ENCODE measurements around the gene HS1BP3. TPM values are rescaled to one million over a fixed set of nuclear protein-coding genes. Genes with fewer than 3 reads are reported as not detected.

Gene HS1BP3
- total RNA-seq, 4 donors from 2014 or later = 16.6 to 26.9 (median 19.4) TPM

- H3K9me3 ChIP-seq = no peaks in the 10 kb centered on the region
- intact Hi-C loops (cut with DNase I; ENCODE audit: low total_unique reads) = loop anchor here (1.0 to 5.0 kb wide), 3 partner anchors 40 to 172 kb away; partner anchors contain the start of gene RHOB
Observed at GRCh38 chr2:20618886-20619521, 31.9 kb downstream of the HS1BP3 start.

DNA sequence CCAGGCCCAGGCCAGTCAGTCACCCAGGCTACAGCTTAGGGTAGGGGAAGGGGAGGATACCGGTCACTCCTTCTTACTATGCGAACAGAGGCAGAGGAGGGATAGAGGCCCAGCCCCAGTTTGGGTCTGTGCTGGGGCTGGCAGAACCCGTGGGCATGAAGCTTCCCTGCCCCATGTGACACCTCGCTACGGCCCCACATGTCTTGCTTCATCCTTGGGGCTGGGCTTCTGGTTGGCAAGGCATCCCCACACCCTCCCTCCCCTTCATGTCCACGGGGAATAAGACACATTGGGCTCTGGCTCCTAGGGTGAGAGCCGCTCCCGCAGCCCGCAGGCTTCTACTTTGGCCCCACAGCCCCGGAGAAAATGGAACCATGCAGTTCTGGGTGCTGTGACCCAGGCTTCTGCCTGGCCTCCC is 32.4 kb downstream of the HS1BP3 start:
- in situ Hi-C loops (cut with MboI; ENCODE audit: low sequenced_read_pairs in 4 of 4) = loop anchor here in 2 of 4 donors (10.0 kb wide), 1 partner anchor 74 kb away; no protein-coding TSS in a partner anchor
- peak overlapping the region; percentile 87 to 95 (median 94) for H3K27ac ChIP-seq
- peak; percentile 66 to 88 for DNase-seq
- intact Hi-C loops (cut with DNase I; ENCODE audit: low total_unique reads) = loop anchor here (1.0 to 5.0 kb wide), 3 partner anchors 39 to 171 kb away; partner anchors contain the start of gene RHOB
- H3K9me3 ChIP-seq = no peaks in the 10 kb centered on the region
- H3K4me1 ChIP-seq = peaks cover 72 to 92% of the 10 kb centered on the region in 2 donors
- H3K4me3 ChIP-seq = no peak overlapping the region
- peak; percentile 7 to 15 for TF ChIP-seq POLR2A (IDR thresholded peaks at IDR 0.05)
- TF ChIP-seq, protein P1, sequence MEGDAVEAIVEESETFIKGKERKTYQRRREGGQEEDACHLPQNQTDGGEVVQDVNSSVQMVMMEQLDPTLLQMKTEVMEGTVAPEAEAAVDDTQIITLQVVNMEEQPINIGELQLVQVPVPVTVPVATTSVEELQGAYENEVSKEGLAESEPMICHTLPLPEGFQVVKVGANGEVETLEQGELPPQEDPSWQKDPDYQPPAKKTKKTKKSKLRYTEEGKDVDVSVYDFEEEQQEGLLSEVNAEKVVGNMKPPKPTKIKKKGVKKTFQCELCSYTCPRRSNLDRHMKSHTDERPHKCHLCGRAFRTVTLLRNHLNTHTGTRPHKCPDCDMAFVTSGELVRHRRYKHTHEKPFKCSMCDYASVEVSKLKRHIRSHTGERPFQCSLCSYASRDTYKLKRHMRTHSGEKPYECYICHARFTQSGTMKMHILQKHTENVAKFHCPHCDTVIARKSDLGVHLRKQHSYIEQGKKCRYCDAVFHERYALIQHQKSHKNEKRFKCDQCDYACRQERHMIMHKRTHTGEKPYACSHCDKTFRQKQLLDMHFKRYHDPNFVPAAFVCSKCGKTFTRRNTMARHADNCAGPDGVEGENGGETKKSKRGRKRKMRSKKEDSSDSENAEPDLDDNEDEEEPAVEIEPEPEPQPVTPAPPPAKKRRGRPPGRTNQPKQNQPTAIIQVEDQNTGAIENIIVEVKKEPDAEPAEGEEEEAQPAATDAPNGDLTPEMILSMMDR (IDR thresholded peaks at IDR 0.05 in 4 of 5, conservative IDR thresholded peaks at IDR 0.05 in 1 of 5) = no peak
- peaks cover 0 to 12% of the 10 kb centered on the region in 2 donors for H3K36me3 ChIP-seq
- H3K27me3 ChIP-seq = no peaks in the 10 kb centered on the region
- peak; percentile 13 to 27 for ATAC-seq

More at GRCh38 chr2:20618886-20619521, 31.9 kb downstream of the HS1BP3 start:
- Histone ChIP-seq H3K4me3 (no peak overlapping the region), H3K36me3 (peaks cover 0 to 16% of the 10 kb centered on the region in 2 donors), H3K4me1 (peaks cover 72 to 92% of the 10 kb centered on the region in 2 donors), H3K27me3 (no peaks in the 10 kb centered on the region), H3K27ac (peak overlapping the region; percentile 87 to 95 (median 94))
- DNase-seq (no peak), ATAC-seq (no peak)
- in situ Hi-C loops (cut with MboI; ENCODE audit: low sequenced_read_pairs in 4 of 4) = loop anchor here in 2 of 4 donors (10.0 kb wide), 1 partner anchor 74 kb away; no protein-coding TSS in a partner anchor
- TF ChIP-seq POLR2A (IDR thresholded peaks at IDR 0.05) = no peak
- TF ChIP-seq, protein P1 (IDR thresholded peaks at IDR 0.05 in 4 of 5, conservative IDR thresholded peaks at IDR 0.05 in 1 of 5) = no peak

GRCh38 chr2:20617892-20618467 is 32.9 kb downstream of the HS1BP3 start:
- in situ Hi-C loops (cut with MboI; ENCODE audit: low sequenced_read_pairs in 4 of 4) (loop anchor here in 2 of 4 donors (10.0 kb wide), 1 partner anchor 73 kb away; no protein-coding TSS in a partner anchor), intact Hi-C loops (cut with DNase I; ENCODE audit: low total_unique reads) (loop anchor here (1.0 to 5.0 kb wide), 3 partner anchors 39 to 171 kb away; partner anchors contain the start of gene RHOB)
- H3K4me1 ChIP-seq = peaks cover 72 to 92% of the 10 kb centered on the region in 2 donors
- no peaks in the 10 kb centered on the region for H3K27me3 ChIP-seq
- H3K36me3 ChIP-seq = peaks cover 0 to 12% of the 10 kb centered on the region in 2 donors
- H3K9me3 ChIP-seq = no peaks in the 10 kb centered on the region
- DNase-seq (peak; percentile 98 to 99), ATAC-seq (peak; percentile 62 to 68)
- H3K4me3 ChIP-seq = peak overlapping the region in 1 of 4 donors; percentile 1
- TF ChIP-seq, protein P1 (IDR thresholded peaks at IDR 0.05 in 4 of 5, conservative IDR thresholded peaks at IDR 0.05 in 1 of 5) = peak; percentile 69 to 81 (median 76)
- TF ChIP-seq POLR2A (IDR thresholded peaks at IDR 0.05) = peak; percentile 40 to 50
- peak overlapping the region; percentile 87 to 95 (median 94) for H3K27ac ChIP-seq

DNA sequence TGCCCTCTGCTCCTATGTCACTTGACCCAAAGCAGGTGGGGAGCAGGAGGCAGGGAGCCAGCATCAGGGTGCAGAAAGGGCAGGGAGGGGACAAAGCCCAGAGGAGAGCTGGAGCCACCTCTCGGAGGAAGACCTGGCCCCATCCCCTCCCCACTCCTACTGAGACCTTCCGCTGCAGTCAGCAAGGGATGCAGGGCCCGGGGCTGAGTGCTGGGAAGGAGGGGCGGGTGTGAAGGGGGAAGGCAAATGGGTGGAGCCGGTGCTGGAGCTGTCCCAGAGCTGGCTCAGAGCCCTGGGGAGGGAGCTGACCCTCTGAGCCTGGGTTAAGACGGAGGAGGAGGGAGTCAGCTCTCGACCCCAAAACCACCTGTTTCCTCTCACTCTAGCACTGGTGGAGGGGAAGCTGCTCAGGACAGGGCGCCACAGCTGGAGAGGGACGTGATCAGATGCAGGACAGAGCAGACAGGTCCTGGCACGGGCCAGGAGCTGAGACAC is 33.8 kb downstream of the HS1BP3 start:
- Histone ChIP-seq H3K9me3 (no peaks in the 10 kb centered on the region), H3K36me3 (peaks cover 0 to 12% of the 10 kb centered on the region in 2 donors), H3K27me3 (no peaks in the 10 kb centered on the region), H3K4me3 (peak overlapping the region in 1 of 4 donors; percentile 1), H3K4me1 (peaks cover 72 to 92% of the 10 kb centered on the region in 2 donors), H3K27ac (peak overlapping the region; percentile 87 to 95 (median 94))
- DNase-seq (peak; percentile 72 to 82), ATAC-seq (peak; percentile 20 to 25)
- intact Hi-C loops (cut with DNase I; ENCODE audit: low total_unique reads) (loop anchor here (5.0 kb wide), 1 partner anchor 170 kb away; the partner anchor contains the start of gene RHOB), in situ Hi-C loops (cut with MboI; ENCODE audit: low sequenced_read_pairs in 4 of 4) (loop anchor here in 2 of 4 donors (10.0 kb wide), 1 partner anchor 72 kb away; no protein-coding TSS in a partner anchor)
- TF ChIP-seq, protein P1 (IDR thresholded peaks at IDR 0.05 in 4 of 5, conservative IDR thresholded peaks at IDR 0.05 in 1 of 5) = no peak
- peak in 1 of 2 donors; percentile 32 for TF ChIP-seq POLR2A (IDR thresholded peaks at IDR 0.05)

All from gastrocnemius medialis (tissue), 4 donors.